HPDE6-E6E7 (cell line): ENCODE data around the gene SIK3.

Experiments
- DNase-seq: peaks from one replicate; pipeline ENCODE4 v3.0.0; 2011; ENCODE audit warnings: missing footprints; ENCODE audit errors: extremely low spot score

SIK3 gene

GRCh38 chr11:116866804-116867455, 231.3 kb downstream of the SIK3 start:
- DNase-seq, result no peak

DNA sequence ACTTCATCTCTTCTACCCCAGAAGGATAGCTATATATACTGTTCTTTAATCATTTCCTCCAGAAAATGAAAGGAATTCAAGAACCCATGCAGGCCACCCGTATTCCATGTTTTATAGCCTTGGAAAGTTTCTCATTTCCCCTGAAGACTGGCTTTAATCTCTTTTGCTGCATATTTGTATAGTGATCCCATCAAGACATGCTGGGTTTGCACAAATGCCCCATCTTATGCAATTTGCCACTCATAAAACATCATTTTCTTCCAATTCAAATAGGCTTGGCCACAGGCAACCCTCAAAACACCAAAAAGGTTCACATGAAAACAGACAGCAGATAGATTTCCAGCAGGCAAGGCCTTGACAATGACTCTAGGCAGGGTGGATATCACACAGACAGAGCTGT, 232.5 kb downstream of the SIK3 start:
- no peak for DNase-seq

DNA sequence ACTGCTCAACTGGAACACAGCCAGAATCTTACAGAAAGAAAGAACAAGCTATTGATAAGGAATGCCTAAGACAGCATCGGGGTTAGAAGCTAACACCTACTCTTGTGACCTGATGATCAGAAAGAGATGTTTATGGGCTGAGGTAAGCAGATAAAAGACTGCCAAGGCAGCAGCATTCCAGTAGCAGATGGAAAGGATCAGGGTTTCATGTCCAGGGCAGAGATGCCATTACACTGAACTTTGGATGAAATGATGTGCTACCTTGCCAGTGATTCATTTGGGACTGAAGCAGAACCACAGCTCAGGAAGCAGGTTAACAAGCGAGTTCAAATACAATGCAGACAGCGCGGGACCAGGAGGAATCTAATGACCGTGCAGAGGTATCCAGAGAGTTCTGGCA, 233.7 kb downstream of the SIK3 start:
- no peak for DNase-seq

DNA sequence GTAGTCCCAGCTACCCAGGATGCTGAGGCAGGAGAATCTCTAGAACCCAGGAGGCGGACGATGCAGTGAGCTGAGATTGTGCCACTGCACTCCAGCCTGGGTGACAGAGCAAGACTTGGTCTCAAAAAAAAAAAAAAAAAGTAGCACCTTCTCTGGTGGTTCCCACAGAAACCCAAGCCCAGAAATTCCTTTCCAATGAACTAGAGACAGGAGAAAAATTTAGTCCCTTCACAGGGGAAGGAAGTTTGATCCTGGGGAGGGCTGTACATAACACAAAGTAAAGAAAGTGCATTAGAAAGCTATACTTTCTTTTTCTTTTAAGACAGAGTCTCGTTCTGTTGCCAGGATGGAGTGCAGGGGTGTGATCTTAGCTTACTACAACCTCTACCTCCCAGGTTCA, 235.3 kb downstream of the SIK3 start:
- no peak for DNase-seq

DNA sequence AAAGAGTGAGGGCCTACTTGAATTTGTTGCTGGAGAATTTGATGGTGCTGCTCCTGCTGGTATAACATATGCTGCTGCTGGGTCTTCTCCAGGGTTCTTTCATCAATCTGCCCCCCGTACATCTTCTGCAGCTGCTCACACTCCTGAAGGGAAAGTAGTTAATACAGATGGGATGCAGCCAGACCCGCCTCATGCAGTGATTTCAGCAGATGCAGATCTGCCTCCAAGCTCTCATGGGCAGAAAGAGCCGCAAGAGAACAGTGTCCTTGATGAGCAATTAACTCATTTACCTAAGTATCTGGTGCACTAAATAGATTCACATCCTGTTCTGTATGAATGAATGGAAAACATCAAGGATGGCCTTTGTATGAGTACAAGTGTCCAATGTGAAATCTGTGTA, 236.0 kb downstream of the SIK3 start:
- DNase-seq, result no peak

GRCh38 chr11:116861539-116861938, 236.7 kb downstream of the SIK3 start:
- peak; percentile 28 for DNase-seq

DNA sequence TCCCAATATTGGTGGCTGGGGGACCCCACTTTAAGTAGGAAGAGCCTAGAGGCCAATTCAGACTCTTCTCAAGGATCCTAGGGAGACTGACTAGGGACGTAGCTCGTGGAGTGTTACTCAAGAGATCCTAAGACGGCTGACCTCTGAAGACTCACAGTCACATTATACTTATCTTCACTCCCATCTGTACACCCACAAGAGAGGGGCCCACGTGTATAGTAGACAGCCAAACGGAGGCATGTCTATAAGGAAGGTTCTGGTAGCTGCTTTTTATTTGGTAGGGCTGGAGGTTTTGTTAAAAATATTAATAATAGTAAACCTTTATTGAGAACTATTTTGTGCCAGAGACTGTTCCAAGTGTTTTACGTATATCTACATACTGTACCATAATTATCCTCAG, 237.9 kb downstream of the SIK3 start:
- DNase-seq, result no peak

DNA sequence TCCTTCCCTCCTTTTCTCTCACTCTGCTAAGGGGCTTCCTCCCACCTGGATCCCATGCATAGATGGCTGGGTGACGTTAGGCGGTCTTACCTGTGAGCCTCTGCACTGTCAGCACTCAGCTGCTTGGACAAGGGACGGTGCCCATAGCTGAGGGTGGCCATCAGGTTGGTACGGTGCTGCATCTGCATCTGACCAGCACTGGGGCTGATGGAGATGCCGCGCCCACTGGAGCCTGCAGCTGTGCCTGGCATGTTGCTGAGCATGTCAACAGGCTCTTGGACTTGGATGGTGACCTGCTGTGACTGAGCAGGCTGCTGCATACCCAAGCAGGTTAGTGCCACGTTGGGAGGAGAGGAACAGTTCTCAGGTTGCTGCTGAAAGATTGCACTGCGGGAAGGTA, 239.1 kb downstream of the SIK3 start:
- no peak for DNase-seq

- DNase-seq, result no peak
These were observed 240.3 kb downstream of the SIK3 start for GRCh38 chr11:116857936-116858335.

DNA sequence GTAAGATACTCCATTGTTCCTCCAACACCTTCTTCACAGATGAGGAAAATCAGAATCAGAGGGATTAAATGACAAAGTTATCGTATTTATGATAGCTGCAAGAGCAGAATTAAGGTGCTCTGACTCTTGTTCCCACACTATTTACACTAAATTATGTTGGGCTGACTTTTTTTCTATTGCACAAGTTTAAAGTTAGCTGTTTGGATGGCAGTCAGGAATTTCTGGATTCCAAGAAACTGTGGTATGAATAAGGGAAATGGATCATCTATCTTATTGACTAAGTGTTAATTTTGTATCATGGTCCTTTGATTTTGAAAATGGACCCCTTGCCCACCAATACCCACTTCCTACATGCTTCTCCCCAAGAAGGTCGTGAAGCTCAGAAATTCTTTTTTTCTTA, 240.9 kb downstream of the SIK3 start:
- no peak for DNase-seq

DNA sequence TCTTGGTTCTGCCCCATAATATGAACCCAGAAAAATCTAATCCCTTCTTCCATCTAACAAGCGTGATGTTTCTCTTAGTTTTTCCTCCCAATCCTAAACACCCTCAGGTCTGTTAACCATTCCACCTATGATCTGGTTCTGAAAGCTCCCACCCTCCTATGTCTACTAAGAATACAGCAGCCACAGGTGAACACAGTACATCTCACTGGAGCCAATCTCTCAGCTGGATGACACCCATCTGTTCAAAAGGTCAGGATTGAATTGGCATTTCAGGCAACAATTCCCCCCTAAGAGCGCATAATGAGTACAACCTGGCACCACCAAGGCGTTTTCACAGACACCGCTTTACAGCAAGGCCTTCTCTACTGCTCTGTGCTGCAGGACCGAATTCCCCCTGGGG, 241.8 kb downstream of the SIK3 start:
- DNase-seq, result no peak

GRCh38 chr11:116855413-116855812, 242.8 kb downstream of the SIK3 start:
- DNase-seq, result no peak

DNA sequence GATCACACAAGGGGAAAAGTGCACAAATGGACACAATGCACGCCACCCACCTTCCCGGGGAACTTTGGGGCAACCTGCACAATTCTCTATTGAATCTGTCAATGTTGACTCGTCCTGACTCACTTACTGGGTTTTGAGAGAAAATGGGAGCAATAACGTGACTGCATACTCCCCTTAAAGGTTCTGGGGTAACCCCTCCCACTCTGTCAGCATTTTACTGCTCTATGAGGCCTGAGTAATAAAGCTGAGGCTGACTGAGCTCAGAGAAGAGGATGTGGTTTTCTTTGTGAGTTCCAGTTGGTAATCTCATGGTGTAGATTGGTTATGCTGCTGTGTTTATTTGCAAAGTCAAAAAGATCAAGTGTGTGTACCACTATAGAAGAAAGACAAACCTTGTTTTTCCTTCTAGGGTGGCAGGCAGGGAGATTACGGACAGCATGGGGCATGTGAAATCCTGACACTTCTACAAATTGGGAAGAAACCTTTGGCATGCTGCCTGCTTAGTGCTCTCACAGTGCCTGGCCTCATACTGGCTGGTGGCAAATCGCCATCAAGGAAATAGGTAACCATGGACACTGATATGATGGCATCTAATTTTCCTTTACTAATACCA, 244.7 kb downstream of the SIK3 start:
- DNase-seq, result peak; percentile 70

DNA sequence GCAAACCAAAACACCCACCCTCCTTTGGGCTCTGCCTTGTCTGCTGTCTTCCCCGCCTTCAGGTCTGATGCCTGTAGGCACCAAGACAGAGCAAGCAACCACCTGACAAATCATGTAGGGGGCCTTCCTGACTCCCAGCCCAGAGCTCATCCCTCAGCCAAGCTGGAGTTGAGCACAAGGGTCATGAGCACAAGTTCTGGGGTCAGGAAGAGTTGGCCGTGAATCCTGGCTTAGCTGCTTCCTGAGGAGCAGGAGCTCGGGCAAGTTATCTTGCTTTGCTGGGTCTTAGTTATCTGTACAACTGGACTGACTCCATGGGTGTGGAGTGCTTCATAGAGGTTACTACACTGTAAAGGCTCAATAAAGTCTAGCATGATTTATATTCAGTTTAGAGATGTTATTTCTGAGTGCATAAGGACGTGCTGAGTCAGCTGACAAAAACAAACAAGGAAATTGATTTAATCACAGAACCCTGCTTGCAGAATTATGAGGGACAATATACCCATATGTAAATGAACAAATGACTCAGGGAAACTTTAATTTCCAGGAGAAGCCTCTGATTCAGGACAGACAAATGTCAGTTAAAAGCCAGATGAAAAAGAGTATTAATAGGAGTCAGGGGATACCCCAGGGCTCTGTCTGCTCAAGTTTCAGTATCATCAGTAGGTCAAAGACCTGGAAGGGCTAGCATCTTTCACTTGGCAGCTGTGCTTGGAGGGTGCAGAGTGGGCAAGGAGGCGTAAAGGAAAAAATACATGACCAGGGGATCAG, 245.8 kb downstream of the SIK3 start:
- no peak for DNase-seq

DNA sequence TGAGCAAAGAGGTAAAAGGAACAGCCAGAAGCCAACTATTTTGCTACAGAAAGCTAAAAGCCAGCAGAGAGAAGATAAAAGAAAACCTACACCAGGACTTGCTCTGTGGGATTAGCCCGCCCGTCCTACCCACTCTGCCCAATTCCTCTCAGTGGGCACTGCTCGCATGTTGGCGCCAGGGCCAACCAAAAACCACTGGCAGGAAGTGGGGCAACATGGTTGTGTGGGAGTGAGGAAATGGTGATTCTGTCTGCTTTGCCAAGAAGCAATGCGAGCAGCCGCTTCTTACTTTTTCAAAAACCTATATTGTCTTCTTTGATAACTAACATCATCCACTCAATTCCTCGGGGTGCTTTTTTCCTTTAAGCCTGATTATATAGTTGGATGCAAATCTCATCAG, 246.6 kb downstream of the SIK3 start:
- DNase-seq, result no peak

DNA sequence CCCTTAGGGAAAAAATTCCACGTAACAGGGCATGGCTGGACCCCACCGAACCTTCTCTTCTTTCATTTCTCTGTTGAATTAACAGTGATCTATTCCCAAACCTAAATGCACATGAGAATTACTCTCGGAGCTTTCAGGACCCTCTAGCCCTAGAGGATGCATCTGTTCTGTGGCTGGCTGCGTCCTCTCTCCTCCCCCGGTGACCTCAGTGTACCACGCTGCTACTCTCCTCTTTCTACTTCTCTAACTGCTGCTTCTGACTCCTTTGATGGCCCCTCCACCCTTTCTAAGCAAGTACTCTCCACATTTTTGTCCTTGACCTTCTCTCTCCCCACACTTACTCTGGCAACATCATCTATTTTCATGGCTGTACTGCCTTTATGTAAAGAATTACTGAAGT, 248.7 kb downstream of the SIK3 start:
- DNase-seq, result no peak

DNA sequence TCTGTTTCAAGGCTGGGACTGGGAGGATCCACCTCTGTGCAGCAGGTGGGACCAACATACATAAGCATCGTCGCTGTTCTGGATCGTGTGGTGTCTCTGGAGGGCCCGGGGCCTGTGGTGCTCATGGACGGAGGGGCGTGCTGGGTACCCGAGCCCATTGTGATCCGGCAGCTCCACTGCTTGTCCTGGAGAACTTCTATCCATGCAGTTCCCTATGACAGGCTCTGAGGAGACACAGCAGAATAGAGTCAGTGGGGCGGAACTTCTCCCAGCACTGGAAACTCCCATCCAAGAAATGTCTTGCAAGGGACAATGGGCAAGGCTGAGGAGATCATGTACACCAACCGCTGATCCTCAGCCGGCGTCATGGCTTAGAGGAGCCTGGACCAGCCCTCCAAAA, 249.2 kb downstream of the SIK3 start:
- DNase-seq, result no peak

- DNase-seq, result no peak
These were observed 250.6 kb downstream of the SIK3 start for GRCh38 chr11:116847612-116848011.

DNA sequence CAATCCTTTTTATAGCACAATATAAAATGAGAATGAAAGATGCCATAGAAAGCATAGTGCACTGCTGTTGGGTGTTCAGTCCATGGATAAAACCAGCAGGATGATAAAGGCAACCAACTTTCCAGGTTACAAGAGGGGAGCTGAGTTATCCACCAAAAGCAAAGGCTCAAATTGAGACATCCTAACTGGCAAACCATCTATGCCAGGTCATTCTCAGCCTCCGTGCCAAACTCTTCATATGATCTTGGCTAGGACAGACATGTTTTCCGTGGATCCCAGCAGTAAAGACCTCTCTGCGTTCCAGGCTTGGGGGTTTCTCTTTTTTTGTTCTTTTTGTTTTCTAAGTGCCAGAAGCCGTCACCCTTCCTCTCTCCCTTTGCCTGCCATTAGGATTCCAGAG, 253.5 kb downstream of the SIK3 start:
- no peak for DNase-seq

- no peak for DNase-seq
These were observed 254.6 kb downstream of the SIK3 start for GRCh38 chr11:116843661-116844060.

DNA sequence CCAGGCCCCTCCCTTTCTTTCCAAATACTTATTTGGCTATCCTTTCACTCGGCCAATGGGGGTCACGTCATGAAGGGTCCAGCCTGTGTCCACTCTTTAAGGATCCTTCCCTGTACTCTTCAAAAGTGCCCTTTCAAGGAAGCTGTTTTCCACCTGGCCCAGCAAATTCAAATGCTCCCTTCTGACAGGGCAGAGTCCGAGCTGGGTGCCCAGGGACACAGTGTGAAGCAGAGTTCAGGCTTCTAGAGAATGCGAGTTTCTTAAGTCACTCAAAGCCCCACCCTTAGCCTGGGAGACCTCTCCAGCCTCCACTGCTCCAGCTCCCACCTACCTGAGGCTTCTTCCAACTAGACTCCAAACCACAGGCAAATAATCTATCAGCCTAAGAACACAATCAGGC, 255.3 kb downstream of the SIK3 start:
- no peak for DNase-seq

- no peak for DNase-seq
These were observed 256.1 kb downstream of the SIK3 start for GRCh38 chr11:116842117-116842516.

GRCh38 chr11:116840746-116841296, 257.4 kb downstream of the SIK3 start:
- no peak for DNase-seq
